CD14-positive monocyte (primary cell): ENCODE data around the gene TIAM2. TPM values are rescaled to one million over a fixed set of nuclear protein-coding genes. Genes with fewer than 3 reads are reported as not detected.
A peak's percentile ranks its signal among the peaks of the same experiment; 100 is the strongest.

Experiments used
- DNase-seq, 3 donors: peaks; one replicate each; pipeline ENCODE4 v3.0.0-alpha.2; 2011 to 2022
- H2AFZ ChIP-seq: 2 replicates; pipeline ENCODE4 v1.6.0; 2012; ENCODE audit warnings: mild to moderate bottlenecking, low read depth, low read length, inconsistent platforms; ENCODE audit not compliant: insufficient read depth, poor library complexity, severe bottlenecking
- H3K27ac ChIP-seq, 2 donors: 1 replicate in 1 of 2; 2 replicates in 1 of 2; pipeline ENCODE4 v1.5.1; 2012 to 2013; ENCODE audit warnings: low read length in 2 of 2, control low read depth in 1 of 2, inconsistent platforms in 1 of 2, low read depth in 1 of 2, mild to moderate bottlenecking in 1 of 2
- H3K27me3 ChIP-seq, 2 donors: one replicate each; pipeline versions ENCODE4 v1.6.0 to v1.6.1; 2011 to 2013; ENCODE audit warnings: low read length in 2 of 2; ENCODE audit not compliant: control insufficient read depth in 2 of 2, insufficient read depth in 2 of 2
- H3K36me3 ChIP-seq, 2 donors: replicated peaks in 1 of 2; 1 replicate in 1 of 2; 2 replicates in 1 of 2; pipeline versions ENCODE4 v1.5.1 to v1.6.1; 2012 to 2013; ENCODE audit warnings: low read length in 2 of 2, control low read depth in 1 of 2, inconsistent platforms in 1 of 2, mild to moderate bottlenecking in 1 of 2; ENCODE audit not compliant: insufficient read depth in 2 of 2, control insufficient read depth in 1 of 2
- H3K4me1 ChIP-seq, 2 donors: 1 replicate in 1 of 2; 2 replicates in 1 of 2; pipeline versions ENCODE4 v1.5.1 to v1.6.1; 2012 to 2013; ENCODE audit warnings: low read length in 2 of 2, control low read depth in 1 of 2, inconsistent platforms in 1 of 2, mild to moderate bottlenecking in 1 of 2, moderate library complexity in 1 of 2; ENCODE audit not compliant: insufficient read depth in 2 of 2, control insufficient read depth in 1 of 2
- H3K4me2 ChIP-seq: replicated peaks from 2 replicates; pipeline ENCODE3; 2012; ENCODE audit warnings: low read length, moderate library complexity, mild to moderate bottlenecking; ENCODE audit not compliant: poor library complexity, severe bottlenecking; ENCODE audit errors: extremely low read depth
- H3K4me3 ChIP-seq, 3 experiments: fragments of 200-600 bp in 1 of 3; sonication (generic) in 1 of 3; replicated peaks in 1 of 3; 1 replicate in 2 of 3; 2 replicates in 1 of 3; pipeline ENCODE4 v1.5.1; 2011 to 2013; ENCODE audit warnings: low read length in 3 of 3, mild to moderate bottlenecking in 3 of 3, control low read depth in 2 of 3, low read depth in 2 of 3, inconsistent platforms in 1 of 3, moderate library complexity in 1 of 3
- H3K79me2 ChIP-seq: 2 replicates; pipeline ENCODE4 v1.6.0; 2012; ENCODE audit warnings: mild to moderate bottlenecking, control low read depth, inconsistent platforms, low read length, moderate library complexity; ENCODE audit not compliant: insufficient read depth
- H3K9ac ChIP-seq: 2 replicates; pipeline ENCODE4 v1.6.0; 2017; ENCODE audit warnings: low read length, mild to moderate bottlenecking; ENCODE audit not compliant: insufficient read depth, poor library complexity, severe bottlenecking
- H3K9me3 ChIP-seq, 2 donors: replicated peaks in 1 of 2; 1 replicate in 1 of 2; 2 replicates in 1 of 2; pipeline versions ENCODE4 v1.5.1 to v1.6.1; 2012 to 2013; ENCODE audit warnings: low read length in 2 of 2, control low read depth in 1 of 2; ENCODE audit not compliant: control insufficient read depth in 1 of 2, insufficient read depth in 1 of 2
- H4K20me1 ChIP-seq: 2 replicates; pipeline ENCODE4 v1.6.0; 2012; ENCODE audit warnings: mild to moderate bottlenecking, low read length, control low read depth, moderate library complexity; ENCODE audit not compliant: insufficient read depth
- H3K27ac Mint-ChIP-seq, 7 donors: one replicate each; pipeline ENCODE4 v1.8.0; 2020; ENCODE audit warnings: mild to moderate bottlenecking in 7 of 7, mixed read lengths in 7 of 7, moderate library complexity in 6 of 7, inconsistent platforms in 2 of 7
- H3K27me3 Mint-ChIP-seq, 3 donors: one replicate each; pipeline ENCODE4 v1.8.0; 2021 to 2022; ENCODE audit warnings: low read depth in 3 of 3, mild to moderate bottlenecking in 3 of 3, mixed read lengths in 3 of 3, moderate library complexity in 3 of 3, inconsistent platforms in 1 of 3
- H3K36me3 Mint-ChIP-seq, 2 donors: one replicate each; pipeline ENCODE4 v1.8.0; 2020; ENCODE audit warnings: mixed read lengths in 2 of 2, inconsistent platforms in 1 of 2, mild to moderate bottlenecking in 1 of 2
- H3K4me1 Mint-ChIP-seq: one replicate; pipeline ENCODE4 v1.8.0; 2020; ENCODE audit warnings: mild to moderate bottlenecking, mixed read lengths
- H3K4me3 Mint-ChIP-seq, 2 donors: one replicate each; pipeline ENCODE4 v1.8.0; 2020; ENCODE audit warnings: mild to moderate bottlenecking in 2 of 2, mixed read lengths in 2 of 2, moderate library complexity in 1 of 2
- H3K9me3 Mint-ChIP-seq, 7 donors: one replicate each; pipeline ENCODE4 v1.8.0; 2020 to 2022; ENCODE audit warnings: mixed read lengths in 7 of 7, mild to moderate bottlenecking in 6 of 7, moderate library complexity in 6 of 7, inconsistent platforms in 2 of 7
- CTCF ChIP-seq: fragments of 200-600 bp; IDR thresholded peaks from one replicate; pipeline ENCODE4 v1.8.0; 2022; ENCODE audit warnings: antibody characterized with exemption, mild to moderate bottlenecking
- WGBS: methylation state at CpG from one replicate; pipeline ENCODE4 v1.1.5; 2013; ENCODE audit warnings: missing lambda C conversion rate; ENCODE audit not compliant: insufficient coverage; 5-methylcytosine and 5-hydroxymethylcytosine counted together
- intact Hi-C, 2 donors: fragments of 100-400 bp; cut with micrococcal nuclease; formaldehyde crosslinking; loops; one replicate each; pipeline versions ENCODE4 v1.15.0 to v1.15.1; 2023
- polyA plus RNA-seq, 3 donors: library from polyadenylated mRNA; depleted of rRNA in 1 of 3; unstranded in 2 of 3; stranded (reverse) in 1 of 3; fragments of 300-500 nt in 2 of 3; fragments of >200 nt in 1 of 3; fragmentation: Illumina TruSeq in 2 of 3; gene quantifications; 1 replicate in 2 of 3; 2 replicates in 1 of 3; pipeline ENCODE4 v1.2.3, GENCODE V29; 2012 to 2021

TIAM2 gene
- polyA plus RNA-seq, 3 donors = 0.25 to 4.2 (median 0.67) TPM

- H4K20me1 ChIP-seq = no peaks in the 10 kb centered on the region
- H3K27me3 Mint-ChIP-seq = no peaks in the 10 kb centered on the region
- no peaks in the 10 kb centered on the region for H3K9me3 ChIP-seq
- H2AFZ ChIP-seq = no peak overlapping the region
- no peak overlapping the region for H3K4me3 ChIP-seq
- H3K4me3 Mint-ChIP-seq = no peak overlapping the region
- H3K27ac ChIP-seq = no peak overlapping the region
- peaks cover 0 to 11% of the 10 kb centered on the region in 2 donors for H3K4me1 ChIP-seq
- no peaks in the 10 kb centered on the region for H3K9me3 Mint-ChIP-seq
- no peaks in the 10 kb centered on the region for H3K27me3 ChIP-seq
- no peaks in the 10 kb centered on the region for H3K36me3 Mint-ChIP-seq
- no peak for TF ChIP-seq CTCF
- WGBS = 100% methylated on average over 1 of the region's 4 CpGs
- peaks cover 17% of the 10 kb centered on the region for H3K4me1 Mint-ChIP-seq
- H3K9ac ChIP-seq = no peak overlapping the region
- intact Hi-C loops = no loop called here
- H3K36me3 ChIP-seq = no peaks in the 10 kb centered on the region
- H3K27ac Mint-ChIP-seq = peak overlapping the region in 1 of 7 donors; percentile 64
- H3K4me2 ChIP-seq = no peak overlapping the region
- no peaks in the 10 kb centered on the region for H3K79me2 ChIP-seq
- no peak for DNase-seq
Observed at GRCh38 chr6:155146205-155146604, 151.1 kb downstream of the TIAM2 start.

DNA sequence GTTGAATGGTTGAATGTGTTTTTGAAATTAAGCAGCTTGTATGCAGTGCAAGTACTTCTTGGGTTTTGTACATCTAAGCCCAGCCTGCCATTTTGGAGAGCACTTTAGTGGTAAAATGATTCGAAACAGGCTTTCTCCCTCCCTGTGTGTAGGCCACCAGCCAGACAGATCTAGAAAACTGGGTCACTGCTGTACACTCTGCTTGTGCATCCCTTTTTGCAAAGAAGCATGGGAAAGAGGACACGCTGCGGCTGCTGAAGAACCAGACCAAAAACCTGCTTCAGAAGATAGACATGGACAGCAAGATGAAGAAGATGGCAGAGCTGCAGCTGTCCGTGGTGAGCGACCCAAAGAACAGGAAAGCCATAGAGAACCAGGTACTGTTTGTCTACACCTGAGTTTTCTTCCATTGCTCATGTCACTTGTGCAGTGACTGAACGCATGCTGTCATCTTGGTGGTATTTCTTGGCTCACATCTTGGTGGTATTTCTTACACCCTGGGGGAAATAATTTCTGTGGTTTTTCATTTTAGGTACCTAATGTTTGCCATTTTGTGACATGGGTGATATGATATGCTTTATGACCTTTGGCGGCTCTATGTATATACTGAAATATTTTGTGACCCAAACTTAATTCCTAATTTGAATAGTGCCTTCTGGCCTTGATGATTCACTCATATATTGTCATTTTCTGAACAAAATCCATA, 153.0 kb downstream of the TIAM2 start:
- H3K4me1 Mint-ChIP-seq = peaks cover 10% of the 10 kb centered on the region
- 98% methylated on average over 6 of the region's 7 CpGs for WGBS
- Histone ChIP-seq H3K27ac (no peak overlapping the region), H4K20me1 (no peaks in the 10 kb centered on the region), H3K27me3 (no peaks in the 10 kb centered on the region), H3K4me1 (peaks cover 0 to 9% of the 10 kb centered on the region in 2 donors), H3K4me3 (no peak overlapping the region), H3K9me3 (no peaks in the 10 kb centered on the region), H3K79me2 (no peaks in the 10 kb centered on the region), H3K36me3 (no peaks in the 10 kb centered on the region), H2AFZ (no peak overlapping the region), H3K9ac (no peak overlapping the region), H3K4me2 (no peak overlapping the region)
- no peaks in the 10 kb centered on the region for H3K36me3 Mint-ChIP-seq
- intact Hi-C loops = no loop called here
- H3K4me3 Mint-ChIP-seq = no peak overlapping the region
- no peak overlapping the region for H3K27ac Mint-ChIP-seq
- no peaks in the 10 kb centered on the region for H3K27me3 Mint-ChIP-seq
- DNase-seq = no peak
- H3K9me3 Mint-ChIP-seq = peaks cover 0 to 2% (median 0%) of the 10 kb centered on the region in 7 donors
- no peak for TF ChIP-seq CTCF
